ENCODE results near the gene IMP3.

IMP3 gene

GRCh38 chr15:75596703-75597345 lies 43.2 kb downstream of the IMP3 start:
- no peak for TF ChIP-seq OSR1 (CRISPR knock-in tag; IDR thresholded peaks at IDR 0.05)
- no peak for TF ChIP-seq CREB5 (CRISPR knock-in tag; IDR thresholded peaks at IDR 0.05; ENCODE audit: low read depth)
- TF ChIP-seq CSRNP3 (CRISPR knock-in tag; IDR thresholded peaks at IDR 0.05), result no peak
- TF ChIP-seq ZC3H10 (CRISPR knock-in tag; IDR thresholded peaks at IDR 0.05), result no peak
- TF ChIP-seq TSHZ2 (CRISPR knock-in tag; IDR thresholded peaks at IDR 0.05), result no peak
- no peak for TF ChIP-seq ZNF8 (CRISPR knock-in tag; IDR thresholded peaks at IDR 0.05)
- TF ChIP-seq RARB (CRISPR knock-in tag; IDR thresholded peaks at IDR 0.05), result no peak
- no peak for TF ChIP-seq ZFP30 (CRISPR knock-in tag; IDR thresholded peaks at IDR 0.05)
- no peak for TF ChIP-seq ZNF565 (CRISPR knock-in tag; conservative IDR thresholded peaks at IDR 0.05; ENCODE audit: low read depth)
- TF ChIP-seq PATZ1 (CRISPR knock-in tag; IDR thresholded peaks at IDR 0.05; ENCODE audit: borderline replicate concordance), result no peak
- no peak for TF ChIP-seq PPARA (CRISPR knock-in tag; IDR thresholded peaks at IDR 0.05; ENCODE audit: borderline replicate concordance)
- TF ChIP-seq TOX (CRISPR knock-in tag; IDR thresholded peaks at IDR 0.05; ENCODE audit: borderline replicate concordance), result no peak
- TF ChIP-seq POU6F1 (CRISPR knock-in tag; IDR thresholded peaks at IDR 0.05; ENCODE audit: borderline replicate concordance, low read depth), result no peak
- no peak for TF ChIP-seq ZFP3 (CRISPR knock-in tag; IDR thresholded peaks at IDR 0.05)
- TF ChIP-seq ESRRG (CRISPR knock-in tag; IDR thresholded peaks at IDR 0.05), result no peak
- no peak for TF ChIP-seq BACH2 (CRISPR knock-in tag; IDR thresholded peaks at IDR 0.05; ENCODE audit: borderline replicate concordance)
- TF ChIP-seq SNAI2 (CRISPR knock-in tag; IDR thresholded peaks at IDR 0.05), result no peak
- TF ChIP-seq GLIS3 (CRISPR knock-in tag; IDR thresholded peaks at IDR 0.05), result no peak
- no peak for TF ChIP-seq TCF4 (CRISPR knock-in tag; IDR thresholded peaks at IDR 0.05; ENCODE audit: borderline replicate concordance)
- ATAC-seq, result no peak

GRCh38 chr15:75594276-75594675 lies 45.7 kb downstream of the IMP3 start:
- no peak for TF ChIP-seq CSRNP3 (CRISPR knock-in tag; IDR thresholded peaks at IDR 0.05)
- no peak for TF ChIP-seq ZNF8 (CRISPR knock-in tag; IDR thresholded peaks at IDR 0.05)
- TF ChIP-seq ISL1 (CRISPR knock-in tag; IDR thresholded peaks at IDR 0.05), result no peak
- TF ChIP-seq POU6F1 (CRISPR knock-in tag; IDR thresholded peaks at IDR 0.05; ENCODE audit: borderline replicate concordance, low read depth), result no peak
- TF ChIP-seq PATZ1 (CRISPR knock-in tag; IDR thresholded peaks at IDR 0.05; ENCODE audit: borderline replicate concordance), result no peak
- TF ChIP-seq RARB (CRISPR knock-in tag; IDR thresholded peaks at IDR 0.05), result no peak
- no peak for TF ChIP-seq ZC3H10 (CRISPR knock-in tag; IDR thresholded peaks at IDR 0.05)
- no peak for TF ChIP-seq CSDC2 (CRISPR knock-in tag; IDR thresholded peaks at IDR 0.05)
- TF ChIP-seq TSHZ2 (CRISPR knock-in tag; IDR thresholded peaks at IDR 0.05), result no peak
- ATAC-seq, result no peak

Data from SK-N-SH treated with all-trans-retinoic acid at 6 μM for 48 hours (cell line).